NCI-H510A treated with DMSO at 0.1 percent for 48 hours (cell line): Measurements from ENCODE around the gene DLX5.

Experiments used
- DNase-seq: peaks from one replicate; lab custom pipeline; 2025; lab: John Stamatoyannopoulos, UW

DLX5 gene

GRCh38 chr7:97005183-97006054 lies 19.2 kb downstream of the DLX5 start, which contains the start of gene DLX6:
DLX6 (plus strand) TSS chr7:97005553; CDS start chr7:97005978, 425 bp downstream.
- DNase-seq: peak; percentile 63

GRCh38 chr7:97004247-97005182 lies 20.1 kb downstream of the DLX5 start:
- DNase-seq: no peak

GRCh38 chr7:97003262-97004246 lies 21.1 kb downstream of the DLX5 start:
- DNase-seq: peak; percentile 12

GRCh38 chr7:97002555-97003261 lies 21.9 kb downstream of the DLX5 start:
- DNase-seq: no peak

GRCh38 chr7:97001656-97002554 lies 22.7 kb downstream of the DLX5 start:
- no peak for DNase-seq

- no peak for DNase-seq
Observed at GRCh38 chr7:97001221-97001620, 23.4 kb downstream of the DLX5 start.

GRCh38 chr7:96998744-96999143 lies 25.9 kb downstream of the DLX5 start:
- no peak for DNase-seq

- no peak for DNase-seq
Observed at GRCh38 chr7:96998333-96998732, 26.3 kb downstream of the DLX5 start.

- no peak for DNase-seq
Observed at GRCh38 chr7:96997512-96998032, 27.1 kb downstream of the DLX5 start.

GRCh38 chr7:96996958-96997511 lies 27.6 kb downstream of the DLX5 start:
- no peak for DNase-seq

GRCh38 chr7:96996111-96996957 lies 28.3 kb downstream of the DLX5 start:
- peak; percentile 13 for DNase-seq

GRCh38 chr7:96995406-96996110 lies 29.1 kb downstream of the DLX5 start:
- no peak for DNase-seq

- DNase-seq: no peak
Observed at GRCh38 chr7:96993980-96994379, 30.7 kb downstream of the DLX5 start.

- no peak for DNase-seq
Observed at GRCh38 chr7:96993094-96993865, 31.4 kb downstream of the DLX5 start.

- no peak for DNase-seq
Observed at GRCh38 chr7:96992192-96993005, 32.2 kb downstream of the DLX5 start.
